B cell (primary cell): ENCODE results near the gene MACROH2A1.

Experiments used
- EZH2 ChIP-seq: IDR thresholded peaks from 2 replicates; pipeline ENCODE4 v1.6.1; 2012; ENCODE audit warnings: borderline replicate concordance, low read depth, mild to moderate bottlenecking, moderate library complexity, low read length; ENCODE audit not compliant: insufficient read depth, poor library complexity, severe bottlenecking
- TF ChIP-seq, protein P1 (sequence below): fragments of 200-600 bp; IDR thresholded peaks from one replicate; pipeline ENCODE4 v1.8.0; 2022; ENCODE audit warnings: antibody characterized with exemption, mild to moderate bottlenecking

- TF ChIP-seq, protein P1, sequence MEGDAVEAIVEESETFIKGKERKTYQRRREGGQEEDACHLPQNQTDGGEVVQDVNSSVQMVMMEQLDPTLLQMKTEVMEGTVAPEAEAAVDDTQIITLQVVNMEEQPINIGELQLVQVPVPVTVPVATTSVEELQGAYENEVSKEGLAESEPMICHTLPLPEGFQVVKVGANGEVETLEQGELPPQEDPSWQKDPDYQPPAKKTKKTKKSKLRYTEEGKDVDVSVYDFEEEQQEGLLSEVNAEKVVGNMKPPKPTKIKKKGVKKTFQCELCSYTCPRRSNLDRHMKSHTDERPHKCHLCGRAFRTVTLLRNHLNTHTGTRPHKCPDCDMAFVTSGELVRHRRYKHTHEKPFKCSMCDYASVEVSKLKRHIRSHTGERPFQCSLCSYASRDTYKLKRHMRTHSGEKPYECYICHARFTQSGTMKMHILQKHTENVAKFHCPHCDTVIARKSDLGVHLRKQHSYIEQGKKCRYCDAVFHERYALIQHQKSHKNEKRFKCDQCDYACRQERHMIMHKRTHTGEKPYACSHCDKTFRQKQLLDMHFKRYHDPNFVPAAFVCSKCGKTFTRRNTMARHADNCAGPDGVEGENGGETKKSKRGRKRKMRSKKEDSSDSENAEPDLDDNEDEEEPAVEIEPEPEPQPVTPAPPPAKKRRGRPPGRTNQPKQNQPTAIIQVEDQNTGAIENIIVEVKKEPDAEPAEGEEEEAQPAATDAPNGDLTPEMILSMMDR = no peak
- TF ChIP-seq EZH2 = no peak
These were observed 48.4 kb upstream of the MACROH2A1 start, which contains the start of gene DCANP1 for GRCh38 chr5:135447298-135447929.
